Astrocyte (in vitro differentiated cells and primary cell): Measurements from ENCODE around the gene VEPH1. TPM values are rescaled to one million over a fixed set of nuclear protein-coding genes. Genes with fewer than 3 reads are reported as not detected.

Experiments
- DNase-seq: peaks from one replicate; pipeline ENCODE4 v3.0.0-alpha.2; 2010; ENCODE audit warnings: low read depth
- FAIRE-seq: peaks from 2 replicates; lab custom pipeline; 2011; peaks lifted over from hg19 to GRCh38; lab: Jason Lieb, UNC
- H2AFZ ChIP-seq: 2 replicates; pipeline ENCODE4 v1.6.0; 2012; ENCODE audit warnings: low read depth, low read length, inconsistent platforms
- H3K27ac ChIP-seq: 2 replicates; pipeline ENCODE4 v1.5.1; 2011; ENCODE audit warnings: low read depth, low read length, inconsistent platforms
- H3K27me3 ChIP-seq: 2 replicates; pipeline ENCODE4 v1.6.0; 2011; ENCODE audit warnings: low read length, inconsistent platforms; ENCODE audit not compliant: insufficient read depth
- H3K36me3 ChIP-seq: 2 replicates; pipeline ENCODE4 v1.5.1; 2011; ENCODE audit warnings: low read length, inconsistent platforms; ENCODE audit not compliant: insufficient read depth
- H3K4me1 ChIP-seq: 2 replicates; pipeline ENCODE4 v1.5.1; 2011; ENCODE audit warnings: low read length, inconsistent platforms; ENCODE audit not compliant: insufficient read depth
- H3K4me2 ChIP-seq: 2 replicates; pipeline ENCODE4 v1.6.0; 2012; ENCODE audit warnings: low read length, inconsistent platforms
- H3K4me3 ChIP-seq: 2 replicates; pipeline ENCODE4 v1.5.1; 2011; ENCODE audit warnings: low read depth, mild to moderate bottlenecking, low read length, inconsistent platforms; ENCODE audit not compliant: insufficient read depth
- H3K79me2 ChIP-seq: 2 replicates; pipeline ENCODE4 v1.6.0; 2012; ENCODE audit warnings: mild to moderate bottlenecking, low read length, inconsistent platforms; ENCODE audit not compliant: insufficient read depth
- H3K9ac ChIP-seq: 2 replicates; pipeline ENCODE4 v1.6.0; 2012; ENCODE audit warnings: mild to moderate bottlenecking, low read length, inconsistent platforms
- H3K9me3 ChIP-seq: 2 replicates; pipeline ENCODE4 v1.5.1; 2012; ENCODE audit warnings: low read depth, mild to moderate bottlenecking, low read length, inconsistent platforms; ENCODE audit not compliant: insufficient read depth
- H4K20me1 ChIP-seq: 2 replicates; pipeline ENCODE4 v1.6.0; 2012; ENCODE audit warnings: low read length, inconsistent platforms; ENCODE audit not compliant: insufficient read depth
- H3K27ac Mint-ChIP-seq: one replicate; pipeline ENCODE4 v1.8.0; 2021; ENCODE audit warnings: mild to moderate bottlenecking, mixed read lengths; ENCODE audit not compliant: unreplicated experiment
- H3K27me3 Mint-ChIP-seq: one replicate; pipeline ENCODE4 v1.8.0; 2021; ENCODE audit warnings: low read depth, mixed read lengths; ENCODE audit not compliant: unreplicated experiment
- H3K36me3 Mint-ChIP-seq: one replicate; pipeline ENCODE4 v1.8.0; 2021; ENCODE audit warnings: low read depth, mixed read lengths; ENCODE audit not compliant: unreplicated experiment
- H3K4me1 Mint-ChIP-seq: one replicate; pipeline ENCODE4 v1.8.0; 2021; ENCODE audit warnings: low read depth, mixed read lengths; ENCODE audit not compliant: unreplicated experiment
- H3K4me3 Mint-ChIP-seq: one replicate; pipeline ENCODE4 v1.8.0; 2021; ENCODE audit warnings: mild to moderate bottlenecking, moderate library complexity, mixed read lengths; ENCODE audit not compliant: unreplicated experiment
- H3K9me3 Mint-ChIP-seq: one replicate; pipeline ENCODE4 v1.8.0; 2021; ENCODE audit warnings: mild to moderate bottlenecking, mixed read lengths; ENCODE audit not compliant: unreplicated experiment
- EZH2 ChIP-seq: IDR thresholded peaks from 2 replicates; pipeline ENCODE4 v1.6.1; 2012; ENCODE audit warnings: mild to moderate bottlenecking, low read length, inconsistent platforms; ENCODE audit not compliant: insufficient read depth
- total RNA-seq: library from RNA; stranded (reverse); gene quantifications from 2 replicates; pipeline ENCODE4 v1.2.1, GENCODE V29; 2021
- TF ChIP-seq, protein P1 (sequence below): IDR thresholded peaks from 2 replicates; pipeline ENCODE4 v1.5.1; 2011; ENCODE audit warnings: low read depth, mild to moderate bottlenecking, inconsistent platforms, low read length, moderate library complexity; ENCODE audit not compliant: insufficient read depth

Gene VEPH1
- total RNA-seq, 1 donor from 2014 or later = 9.4 TPM

DNA sequence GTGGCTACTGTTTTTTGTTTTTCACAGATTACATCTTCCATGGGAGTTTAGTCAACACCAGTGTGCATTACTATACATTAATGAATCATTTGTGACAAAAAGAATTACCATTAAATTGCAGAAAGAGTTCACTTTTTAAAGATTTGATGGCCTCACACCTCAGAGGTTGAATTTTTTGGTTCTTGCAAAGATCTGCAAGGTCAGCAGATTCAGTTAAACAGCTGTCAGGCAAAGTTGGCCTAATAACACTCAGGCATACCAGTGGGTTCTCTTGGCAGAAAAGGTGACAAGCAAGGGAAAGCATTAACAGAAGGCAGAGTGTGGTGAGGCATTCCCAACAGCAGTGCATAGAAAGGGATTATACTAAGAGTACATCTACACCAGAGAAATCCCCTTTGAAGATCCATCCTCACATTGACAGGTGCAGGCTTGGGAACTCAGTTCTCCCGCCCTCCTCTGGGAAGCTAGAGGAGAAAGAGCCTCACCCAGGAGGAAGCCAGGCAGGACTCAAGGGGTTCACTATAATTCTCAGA, 90.8 kb downstream of the VEPH1 start:
- TF ChIP-seq EZH2 = no peak
- TF ChIP-seq, protein P1, sequence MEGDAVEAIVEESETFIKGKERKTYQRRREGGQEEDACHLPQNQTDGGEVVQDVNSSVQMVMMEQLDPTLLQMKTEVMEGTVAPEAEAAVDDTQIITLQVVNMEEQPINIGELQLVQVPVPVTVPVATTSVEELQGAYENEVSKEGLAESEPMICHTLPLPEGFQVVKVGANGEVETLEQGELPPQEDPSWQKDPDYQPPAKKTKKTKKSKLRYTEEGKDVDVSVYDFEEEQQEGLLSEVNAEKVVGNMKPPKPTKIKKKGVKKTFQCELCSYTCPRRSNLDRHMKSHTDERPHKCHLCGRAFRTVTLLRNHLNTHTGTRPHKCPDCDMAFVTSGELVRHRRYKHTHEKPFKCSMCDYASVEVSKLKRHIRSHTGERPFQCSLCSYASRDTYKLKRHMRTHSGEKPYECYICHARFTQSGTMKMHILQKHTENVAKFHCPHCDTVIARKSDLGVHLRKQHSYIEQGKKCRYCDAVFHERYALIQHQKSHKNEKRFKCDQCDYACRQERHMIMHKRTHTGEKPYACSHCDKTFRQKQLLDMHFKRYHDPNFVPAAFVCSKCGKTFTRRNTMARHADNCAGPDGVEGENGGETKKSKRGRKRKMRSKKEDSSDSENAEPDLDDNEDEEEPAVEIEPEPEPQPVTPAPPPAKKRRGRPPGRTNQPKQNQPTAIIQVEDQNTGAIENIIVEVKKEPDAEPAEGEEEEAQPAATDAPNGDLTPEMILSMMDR = no peak

DNA sequence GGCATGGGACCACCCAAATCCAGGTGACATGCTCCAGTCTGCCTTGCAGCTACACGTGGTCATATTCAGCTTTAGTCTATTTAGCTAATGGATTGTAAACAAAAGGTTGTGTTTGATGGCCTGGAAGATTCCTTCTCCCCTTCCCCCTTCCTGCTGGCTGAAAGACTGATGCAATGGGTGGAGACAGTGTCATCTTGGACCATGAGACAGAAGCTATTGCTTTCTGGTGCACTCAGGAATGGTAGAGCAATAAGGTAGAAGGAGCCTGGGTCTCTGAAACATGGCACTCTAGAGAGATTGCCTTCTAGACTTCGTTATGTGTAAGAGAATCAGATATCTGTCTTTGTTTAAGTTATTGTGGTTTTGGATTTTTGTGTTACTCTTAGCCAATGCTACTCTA, 92.3 kb downstream of the VEPH1 start:
- H3K79me2 ChIP-seq = no peaks in the 10 kb centered on the region

More for the DNA sequence above, 90.8 kb downstream of the VEPH1 start:
- no peak overlapping the region for H3K4me3 Mint-ChIP-seq
- no peak overlapping the region for H3K4me2 ChIP-seq
- no peak overlapping the region for H3K9ac ChIP-seq
- H4K20me1 ChIP-seq = no peaks in the 10 kb centered on the region
- H3K36me3 Mint-ChIP-seq = peaks cover 8% of the 10 kb centered on the region
- no peaks in the 10 kb centered on the region for H3K79me2 ChIP-seq
- H3K4me1 Mint-ChIP-seq = peaks cover 8% of the 10 kb centered on the region
- peaks cover 16% of the 10 kb centered on the region for H3K36me3 ChIP-seq
- no peaks in the 10 kb centered on the region for H3K27me3 Mint-ChIP-seq
- H3K4me3 ChIP-seq = no peak overlapping the region
- peaks cover 4% of the 10 kb centered on the region for H3K4me1 ChIP-seq
- H2AFZ ChIP-seq = no peak overlapping the region
- H3K9me3 Mint-ChIP-seq = no peaks in the 10 kb centered on the region
- FAIRE-seq (no peak), DNase-seq (no peak)
- no peaks in the 10 kb centered on the region for H3K27me3 ChIP-seq
- no peak overlapping the region for H3K27ac ChIP-seq
- H3K27ac Mint-ChIP-seq = no peak overlapping the region
- no peaks in the 10 kb centered on the region for H3K9me3 ChIP-seq

DNA sequence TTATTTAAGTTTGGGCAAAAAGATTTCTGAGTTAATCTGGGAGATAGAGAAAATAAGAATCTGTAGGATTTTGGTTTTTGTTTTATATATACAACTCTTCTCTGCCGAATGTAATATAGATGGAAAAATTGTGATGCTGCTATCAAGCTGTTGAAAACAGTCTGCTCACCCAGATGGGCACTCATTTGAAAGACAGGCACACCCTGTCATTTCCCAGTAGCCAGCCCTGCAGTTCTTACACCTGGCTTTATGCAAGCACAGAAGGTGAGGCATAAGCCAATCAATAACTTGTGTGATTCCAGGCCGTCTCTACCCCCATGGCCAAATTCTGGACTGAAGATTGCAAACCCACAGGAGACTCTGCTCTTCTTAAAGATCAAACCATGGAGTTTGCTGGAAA, 93.7 kb downstream of the VEPH1 start:
- Mint-ChIP-seq H3K27ac (no peak overlapping the region), H3K9me3 (no peaks in the 10 kb centered on the region)
- no peak for FAIRE-seq

More for the DNA sequence above, 92.3 kb downstream of the VEPH1 start:
- H3K9ac ChIP-seq = no peak overlapping the region
- H3K4me2 ChIP-seq = no peak overlapping the region
- no peaks in the 10 kb centered on the region for H3K9me3 Mint-ChIP-seq
- no peaks in the 10 kb centered on the region for H3K9me3 ChIP-seq
- no peak for TF ChIP-seq EZH2
- TF ChIP-seq, protein P1 = no peak
- no peak overlapping the region for H3K27ac Mint-ChIP-seq
- no peaks in the 10 kb centered on the region for H3K4me1 Mint-ChIP-seq
- H3K27ac ChIP-seq = no peak overlapping the region
- H3K36me3 ChIP-seq = peaks cover 16% of the 10 kb centered on the region
- no peak for DNase-seq
- no peaks in the 10 kb centered on the region for H3K27me3 Mint-ChIP-seq
- H3K4me3 Mint-ChIP-seq = no peak overlapping the region
- no peak overlapping the region for H2AFZ ChIP-seq
- H4K20me1 ChIP-seq = no peaks in the 10 kb centered on the region
- peaks cover 8% of the 10 kb centered on the region for H3K36me3 Mint-ChIP-seq
- no peak overlapping the region for H3K4me3 ChIP-seq
- H3K27me3 ChIP-seq = no peaks in the 10 kb centered on the region
- no peaks in the 10 kb centered on the region for H3K4me1 ChIP-seq
- no peak for FAIRE-seq

More for the DNA sequence above, 93.7 kb downstream of the VEPH1 start:
- Mint-ChIP-seq H3K27me3 (no peaks in the 10 kb centered on the region), H3K4me3 (no peak overlapping the region), H3K4me1 (peaks cover 4% of the 10 kb centered on the region), H3K36me3 (peaks cover 8% of the 10 kb centered on the region)
- no peaks in the 10 kb centered on the region for H3K27me3 ChIP-seq
- H4K20me1 ChIP-seq = no peaks in the 10 kb centered on the region
- no peaks in the 10 kb centered on the region for H3K9me3 ChIP-seq
- H3K27ac ChIP-seq = no peak overlapping the region
- no peak for TF ChIP-seq EZH2
- TF ChIP-seq, protein P1 = no peak
- DNase-seq = no peak
- H3K36me3 ChIP-seq = peaks cover 16% of the 10 kb centered on the region
- H3K4me2 ChIP-seq = no peak overlapping the region
- no peak overlapping the region for H3K4me3 ChIP-seq
- no peaks in the 10 kb centered on the region for H3K4me1 ChIP-seq
- H2AFZ ChIP-seq = no peak overlapping the region
- no peaks in the 10 kb centered on the region for H3K79me2 ChIP-seq
- no peak overlapping the region for H3K9ac ChIP-seq
